Measurements from ENCODE around the gene ENTPD8. TPM values are rescaled to one million over a fixed set of nuclear protein-coding genes. Genes with fewer than 3 reads are reported as not detected.

The ENTPD8 gene
- total RNA-seq, 2 experiments from 2014 or later = not detected

GRCh38 chr9:137461663-137462395 is 20.7 kb upstream of the ENTPD8 start:
- POLR2A ChIA-PET = no interaction called here

DNA sequence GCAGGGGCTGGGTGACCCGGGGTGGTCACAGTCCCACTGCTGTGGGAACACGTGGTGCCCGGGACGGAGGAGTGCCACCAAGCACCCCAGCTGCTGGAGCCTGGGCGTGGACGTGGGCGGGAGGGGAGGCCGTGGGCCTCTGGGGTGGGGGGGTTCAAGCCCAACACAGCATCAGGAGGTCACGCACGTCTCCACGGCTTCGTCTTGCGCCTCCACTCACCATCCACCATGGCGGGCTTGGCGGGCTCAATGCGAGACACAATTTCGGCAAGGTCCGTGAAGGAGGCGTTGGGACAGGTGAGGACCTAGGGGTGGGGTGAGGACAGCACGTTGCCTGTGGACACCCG is 20.1 kb upstream of the ENTPD8 start:
- no TSS peak for BruUV-seq (replicated peaks)
- DNase-seq (ENCODE audit: low spot score) = no peak
- H3K4me2 ChIP-seq (ENCODE audit: low read length) = peak overlapping the region; percentile 53
- POLR2A ChIA-PET = no interaction called here
- CTCF ChIA-PET (ENCODE audit: unreplicated experiment) = no interaction called here
- H3K27ac ChIP-seq (ENCODE audit: low read depth, low read length, poor library complexity, severe bottlenecking) = peak overlapping the region; percentile 54
- H3K79me2 ChIP-seq (ENCODE audit: insufficient read depth, low read depth, low read length) = no peaks in the 10 kb centered on the region
- H2AFZ ChIP-seq (ENCODE audit: low read length) = peak overlapping the region; percentile 40; the same call in 1 of the 2 replicates
- no peak for TF ChIP-seq CTCF (conservative IDR thresholded peaks at IDR 0.05; ENCODE audit: low read length)
- TF ChIP-seq EZH2phosphoT487 (IDR thresholded peaks at IDR 0.05; ENCODE audit: borderline replicate concordance, low read depth, low read length) = no peak
- intact Hi-C loops (cut with micrococcal nuclease; ENCODE audit: unreplicated experiment) = no loop called here
- H3K9me3 ChIP-seq (ENCODE audit: low read length) = no peaks in the 10 kb centered on the region
- H3K9me2 ChIP-seq (ENCODE audit: insufficient read depth, low read length) = no peaks in the 10 kb centered on the region
- peaks cover 34% of the 10 kb centered on the region for H3K4me1 ChIP-seq (ENCODE audit: insufficient read depth, low read length, poor library complexity, severe bottlenecking)
- no peaks in the 10 kb centered on the region for H3K36me3 ChIP-seq (ENCODE audit: insufficient read depth, low read length)
- H3K4me3 ChIP-seq (ENCODE audit: low read depth, low read length, poor library complexity, severe bottlenecking) = peak overlapping the region; percentile 42
- no peaks in the 10 kb centered on the region for H4K20me1 ChIP-seq (ENCODE audit: insufficient read depth, low read length)

More at GRCh38 chr9:137461663-137462395, 20.7 kb upstream of the ENTPD8 start:
- intact Hi-C loops (cut with micrococcal nuclease; ENCODE audit: unreplicated experiment) = no loop called here
- CTCF ChIA-PET (ENCODE audit: unreplicated experiment) = no interaction called here
- Histone ChIP-seq H3K27ac (ENCODE audit: low read depth, low read length, poor library complexity, severe bottlenecking) (peak overlapping the region; percentile 54), H3K4me1 (ENCODE audit: insufficient read depth, low read length, poor library complexity, severe bottlenecking) (peaks cover 34% of the 10 kb centered on the region), H3K9me3 (ENCODE audit: low read length) (no peaks in the 10 kb centered on the region), H3K79me2 (ENCODE audit: insufficient read depth, low read depth, low read length) (no peaks in the 10 kb centered on the region), H2AFZ (ENCODE audit: low read length) (peak overlapping the region; percentile 40; the same call in 1 of the 2 replicates), H3K4me3 (ENCODE audit: low read depth, low read length, poor library complexity, severe bottlenecking) (peak overlapping the region; percentile 42), H4K20me1 (ENCODE audit: insufficient read depth, low read length) (no peaks in the 10 kb centered on the region), H3K36me3 (ENCODE audit: insufficient read depth, low read length) (no peaks in the 10 kb centered on the region), H3K9me2 (ENCODE audit: insufficient read depth, low read length) (no peaks in the 10 kb centered on the region), H3K4me2 (ENCODE audit: low read length) (peak overlapping the region; percentile 53)
- BruUV-seq (replicated peaks) = no TSS peak
- peak; percentile 94 for DNase-seq (ENCODE audit: low spot score)
- TF ChIP-seq CTCF (conservative IDR thresholded peaks at IDR 0.05; ENCODE audit: low read length) = peak; percentile 46; the same call in 1 of the 2 replicates
- no peak for TF ChIP-seq EZH2phosphoT487 (IDR thresholded peaks at IDR 0.05; ENCODE audit: borderline replicate concordance, low read depth, low read length)
